ES-I3 (cell line): ENCODE data around the gene ZNF165.

Source experiments
- H3K36me3 ChIP-seq: 2 replicates; pipeline ENCODE4 v1.6.1; 2013; ENCODE audit warnings: mild to moderate bottlenecking, low read length, control low read depth, moderate library complexity; ENCODE audit not compliant: insufficient read depth
- H3K4me1 ChIP-seq: 2 replicates; pipeline ENCODE4 v1.6.1; 2013; ENCODE audit warnings: mild to moderate bottlenecking, control low read depth, low read length; ENCODE audit not compliant: insufficient read depth
- H3K9ac ChIP-seq: 2 replicates; pipeline ENCODE4 v1.6.1; 2013; ENCODE audit warnings: low read depth, mild to moderate bottlenecking, low read length, moderate library complexity
- H3K9me3 ChIP-seq: 2 replicates; pipeline ENCODE4 v1.6.1; 2013; ENCODE audit warnings: mild to moderate bottlenecking, low read length, moderate library complexity; ENCODE audit not compliant: control insufficient read depth, insufficient read depth

The ZNF165 gene

GRCh38 chr6:28135393-28135792 is 55.0 kb downstream of the ZNF165 start:
- Histone ChIP-seq H3K36me3 (no peaks in the 10 kb centered on the region), H3K9ac (no peak overlapping the region), H3K9me3 (no peaks in the 10 kb centered on the region), H3K4me1 (peaks cover 4% of the 10 kb centered on the region; the same call in 1 of the 2 replicates)

DNA sequence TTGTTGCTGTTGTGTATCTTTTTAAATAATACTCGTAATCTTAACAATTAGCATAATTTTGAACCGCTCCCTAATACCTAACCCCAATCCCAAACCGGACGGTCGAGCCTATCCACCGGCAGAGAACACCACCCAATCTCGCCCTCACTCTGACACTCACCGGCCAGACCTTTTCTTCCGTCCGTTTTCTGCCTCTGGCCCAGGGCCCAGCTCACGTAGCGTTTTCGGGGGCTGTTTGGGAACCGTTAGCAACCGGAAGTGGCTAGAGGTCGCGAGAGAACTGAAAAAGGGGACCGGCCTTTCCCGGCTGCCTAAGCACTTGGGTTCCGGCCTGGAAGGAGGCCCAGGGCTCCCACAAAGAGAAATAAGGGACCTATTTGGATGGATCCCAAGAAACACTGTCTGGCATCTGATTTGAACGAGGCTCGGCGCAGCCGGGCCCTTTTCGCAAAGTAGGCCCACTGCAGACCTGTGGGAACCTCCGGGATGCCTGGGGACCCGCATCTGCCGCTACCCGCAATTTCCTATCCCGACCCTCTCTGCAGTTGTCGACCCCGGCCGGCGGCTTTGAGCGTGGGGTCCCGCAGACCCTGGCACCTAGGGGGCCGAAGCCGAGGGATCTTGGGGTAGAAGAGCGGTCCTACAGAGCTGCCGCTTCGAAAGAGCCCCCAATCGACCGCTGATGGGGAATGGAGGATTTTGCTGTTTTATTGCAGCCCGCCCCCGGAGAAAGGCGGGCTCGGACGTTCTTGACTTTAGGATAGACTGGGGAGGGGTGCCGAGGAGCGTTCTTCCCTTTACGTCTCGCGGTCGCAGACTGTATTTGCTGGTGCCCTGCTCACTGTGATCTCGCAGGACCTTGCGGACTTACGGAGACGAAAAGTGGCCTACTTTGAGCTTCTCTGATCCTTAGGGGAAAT is 56.5 kb downstream of the ZNF165 start:
- peak overlapping the region; percentile 89 for H3K9ac ChIP-seq
- no peaks in the 10 kb centered on the region for H3K9me3 ChIP-seq
- H3K36me3 ChIP-seq = no peaks in the 10 kb centered on the region
- peaks cover 4% of the 10 kb centered on the region; the same call in 1 of the 2 replicates for H3K4me1 ChIP-seq

DNA sequence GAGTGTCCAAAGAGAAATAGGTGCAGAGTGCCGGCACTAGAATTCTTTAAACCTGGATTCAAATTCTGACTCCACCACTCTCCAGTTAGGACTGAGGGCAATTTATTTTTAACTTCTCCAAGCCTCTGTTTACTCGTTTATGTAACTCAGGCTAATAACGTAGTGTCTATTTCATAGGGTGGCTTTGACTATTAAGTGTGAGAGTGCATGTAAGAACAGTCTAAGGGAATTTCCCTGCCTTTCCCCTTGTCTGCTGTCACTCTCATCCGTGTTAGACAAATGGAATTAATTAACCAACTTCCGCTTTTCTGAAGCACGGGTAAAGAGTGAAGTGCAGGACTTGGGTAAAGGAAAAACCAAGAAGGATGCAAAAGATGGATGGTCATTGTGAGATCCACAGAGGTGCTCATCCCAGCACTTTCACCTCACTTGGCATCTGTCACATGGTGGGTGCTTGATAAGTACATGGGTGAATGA is 57.2 kb downstream of the ZNF165 start:
- peaks cover 4% of the 10 kb centered on the region; the same call in 1 of the 2 replicates for H3K4me1 ChIP-seq
- H3K36me3 ChIP-seq = no peaks in the 10 kb centered on the region
- no peaks in the 10 kb centered on the region for H3K9me3 ChIP-seq
- peak overlapping the region; percentile 89 for H3K9ac ChIP-seq
